Endothelial cell (in vitro differentiated cells): ENCODE data around the gene ANKRD9. TPM values are rescaled to one million over a fixed set of nuclear protein-coding genes. Genes with fewer than 3 reads are reported as not detected.
A peak's percentile ranks its signal among the peaks of the same experiment; 100 is the strongest.

Experiments used
- DNase-seq: peaks from one replicate; pipeline ENCODE4 v3.0.0; 2021; ENCODE audit warnings: low spot score
- H3K27ac Mint-ChIP-seq: one replicate; pipeline ENCODE4 v1.8.0; 2021; ENCODE audit warnings: mixed read lengths, inconsistent platforms; ENCODE audit not compliant: unreplicated experiment
- H3K27me3 Mint-ChIP-seq: one replicate; pipeline ENCODE4 v1.8.0; 2021; ENCODE audit warnings: mild to moderate bottlenecking, moderate library complexity, mixed read lengths, inconsistent platforms; ENCODE audit not compliant: unreplicated experiment
- H3K36me3 Mint-ChIP-seq: one replicate; pipeline ENCODE4 v1.8.0; 2021; ENCODE audit warnings: mild to moderate bottlenecking, low read depth, mixed read lengths, inconsistent platforms; ENCODE audit not compliant: unreplicated experiment
- H3K4me1 Mint-ChIP-seq: one replicate; pipeline ENCODE4 v1.8.0; 2021; ENCODE audit warnings: mild to moderate bottlenecking, mixed read lengths, inconsistent platforms; ENCODE audit not compliant: unreplicated experiment
- H3K4me3 Mint-ChIP-seq: one replicate; pipeline ENCODE4 v1.8.0; 2021; ENCODE audit warnings: mild to moderate bottlenecking, mixed read lengths, inconsistent platforms; ENCODE audit not compliant: unreplicated experiment
- H3K9me3 Mint-ChIP-seq: one replicate; pipeline ENCODE4 v1.8.0; 2021; ENCODE audit warnings: mixed read lengths, inconsistent platforms; ENCODE audit not compliant: unreplicated experiment
- total RNA-seq: library from RNA; stranded (reverse); fragmentation: NEBNext Ultra II Directional; extraction: Animal tissue kit (Norgen Biotek cat#: 25700); gene quantifications from one replicate; pipeline ENCODE4 v1.2.1, GENCODE V29; 2021; ENCODE audit not compliant: unreplicated experiment
- TF ChIP-seq, protein P1 (sequence below): fragments of 200-600 bp; sonication (generic); IDR thresholded peaks from one replicate; pipeline ENCODE4 v1.5.0; 2021; ENCODE audit warnings: antibody characterized with exemption; ENCODE audit not compliant: unreplicated experiment

Gene ANKRD9
- total RNA-seq, 1 donor from 2014 or later: 9.4 TPM

DNA sequence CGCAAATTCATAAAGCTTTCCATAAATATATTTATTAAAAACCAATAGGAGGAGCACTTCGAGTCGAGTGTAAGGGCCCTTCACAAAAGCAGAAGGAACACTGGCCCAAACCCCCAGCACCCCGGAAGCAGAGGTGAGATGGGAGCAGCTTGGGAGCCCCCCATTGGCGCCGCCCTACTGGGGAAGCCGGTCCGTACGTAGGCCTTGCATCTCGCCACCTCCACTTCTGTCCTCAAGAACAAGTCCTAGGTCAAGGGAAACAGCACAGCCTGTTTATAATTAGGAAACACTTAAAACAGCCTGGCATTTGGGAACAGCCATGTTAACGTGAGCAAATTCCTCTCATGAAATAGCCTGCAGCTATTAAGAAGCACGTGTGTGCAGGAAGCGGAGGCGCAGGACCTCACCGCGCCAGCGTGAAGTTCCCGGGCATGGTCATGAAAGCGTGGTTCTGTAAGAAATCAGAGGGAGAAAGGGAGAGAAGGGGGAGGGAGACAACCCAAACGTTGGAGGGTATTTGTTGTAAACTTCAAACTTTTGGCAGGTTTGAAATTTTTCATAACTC lies 7.7 kb downstream of the ANKRD9 start:
- Mint-ChIP-seq H3K27ac (no peak overlapping the region), H3K36me3 (peaks cover 6% of the 10 kb centered on the region), H3K4me3 (no peak overlapping the region), H3K27me3 (peaks cover 4% of the 10 kb centered on the region), H3K4me1 (no peaks in the 10 kb centered on the region), H3K9me3 (no peaks in the 10 kb centered on the region)
- TF ChIP-seq, protein P1, sequence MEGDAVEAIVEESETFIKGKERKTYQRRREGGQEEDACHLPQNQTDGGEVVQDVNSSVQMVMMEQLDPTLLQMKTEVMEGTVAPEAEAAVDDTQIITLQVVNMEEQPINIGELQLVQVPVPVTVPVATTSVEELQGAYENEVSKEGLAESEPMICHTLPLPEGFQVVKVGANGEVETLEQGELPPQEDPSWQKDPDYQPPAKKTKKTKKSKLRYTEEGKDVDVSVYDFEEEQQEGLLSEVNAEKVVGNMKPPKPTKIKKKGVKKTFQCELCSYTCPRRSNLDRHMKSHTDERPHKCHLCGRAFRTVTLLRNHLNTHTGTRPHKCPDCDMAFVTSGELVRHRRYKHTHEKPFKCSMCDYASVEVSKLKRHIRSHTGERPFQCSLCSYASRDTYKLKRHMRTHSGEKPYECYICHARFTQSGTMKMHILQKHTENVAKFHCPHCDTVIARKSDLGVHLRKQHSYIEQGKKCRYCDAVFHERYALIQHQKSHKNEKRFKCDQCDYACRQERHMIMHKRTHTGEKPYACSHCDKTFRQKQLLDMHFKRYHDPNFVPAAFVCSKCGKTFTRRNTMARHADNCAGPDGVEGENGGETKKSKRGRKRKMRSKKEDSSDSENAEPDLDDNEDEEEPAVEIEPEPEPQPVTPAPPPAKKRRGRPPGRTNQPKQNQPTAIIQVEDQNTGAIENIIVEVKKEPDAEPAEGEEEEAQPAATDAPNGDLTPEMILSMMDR: no peak
- no peak for DNase-seq

GRCh38 chr14:102500713-102501112 lies 8.9 kb downstream of the ANKRD9 start:
- no peak for DNase-seq
- H3K9me3 Mint-ChIP-seq: no peaks in the 10 kb centered on the region
- H3K27me3 Mint-ChIP-seq: peaks cover 8% of the 10 kb centered on the region
- TF ChIP-seq, protein P1: no peak
- no peaks in the 10 kb centered on the region for H3K4me1 Mint-ChIP-seq
- peaks cover 6% of the 10 kb centered on the region for H3K36me3 Mint-ChIP-seq
- H3K4me3 Mint-ChIP-seq: no peak overlapping the region
- H3K27ac Mint-ChIP-seq: no peak overlapping the region

DNA sequence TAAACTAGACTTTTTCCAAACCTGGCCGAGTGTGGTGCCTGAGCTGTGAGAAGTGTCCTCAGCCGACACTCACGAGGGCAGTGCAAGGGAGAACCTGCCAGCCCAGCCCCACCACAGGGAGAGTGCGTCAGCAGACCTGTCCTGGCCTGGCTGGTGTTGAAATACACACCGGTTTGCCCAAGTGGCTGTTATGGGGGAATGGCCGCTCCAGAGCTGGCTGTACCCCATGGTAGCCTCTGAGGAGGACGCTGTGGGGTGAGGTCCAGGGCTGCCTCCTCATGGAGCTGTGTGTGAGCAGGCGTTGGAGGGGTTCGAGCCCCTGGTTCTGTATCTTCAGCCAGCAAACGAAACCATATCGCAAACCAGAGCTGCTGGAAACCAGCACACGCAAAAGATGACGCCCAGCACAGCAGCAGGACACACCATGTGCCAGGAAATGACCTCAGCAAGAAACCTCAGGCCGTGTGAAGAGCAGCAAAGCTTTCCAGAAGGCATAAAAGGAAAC lies 9.4 kb downstream of the ANKRD9 start:
- peaks cover 6% of the 10 kb centered on the region for H3K36me3 Mint-ChIP-seq

DNA sequence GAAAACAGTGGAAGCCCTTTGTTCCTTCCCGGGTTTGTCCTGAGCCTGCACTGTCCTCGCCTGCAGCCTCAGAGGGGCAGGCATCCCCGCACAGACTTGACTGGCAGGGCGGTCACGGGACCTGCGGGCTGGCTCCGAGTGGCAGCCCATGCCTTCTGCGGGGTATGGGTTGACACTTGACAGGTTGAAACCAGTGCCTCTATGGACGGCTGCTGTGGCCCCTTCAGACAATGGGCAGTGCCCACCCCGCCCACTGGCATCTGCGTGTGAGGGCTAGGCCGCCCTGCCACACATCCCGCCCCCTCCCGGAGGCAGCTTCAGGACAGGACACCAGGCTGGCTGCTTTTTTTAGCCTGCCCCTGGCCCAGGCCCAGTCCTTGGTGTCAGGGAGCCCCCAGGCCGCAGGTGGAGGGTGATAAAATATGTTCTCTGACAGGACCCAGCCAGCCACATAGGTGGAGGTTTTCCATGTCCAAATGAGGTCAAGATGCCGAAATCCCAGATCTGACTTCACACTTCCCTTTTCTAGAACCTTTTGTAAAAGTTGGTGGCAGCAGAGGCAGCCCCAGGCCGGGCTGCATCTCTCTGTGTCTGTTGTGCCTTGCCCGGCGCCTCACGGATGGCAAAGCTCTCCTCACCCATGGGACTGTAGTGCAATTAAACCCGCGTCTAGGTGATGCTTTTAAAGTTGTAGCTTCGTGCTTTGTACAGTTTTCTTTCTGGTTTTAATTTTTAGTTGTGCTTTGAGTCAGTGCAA lies 10.0 kb downstream of the ANKRD9 start:
- no peaks in the 10 kb centered on the region for H3K9me3 Mint-ChIP-seq
- H3K4me1 Mint-ChIP-seq: no peaks in the 10 kb centered on the region
- H3K4me3 Mint-ChIP-seq: no peak overlapping the region
- no peak for DNase-seq
- peaks cover 6% of the 10 kb centered on the region for H3K36me3 Mint-ChIP-seq
- TF ChIP-seq, protein P1: no peak
- peaks cover 8% of the 10 kb centered on the region for H3K27me3 Mint-ChIP-seq
- H3K27ac Mint-ChIP-seq: peak overlapping the region; percentile 1

More for the DNA sequence above, 9.4 kb downstream of the ANKRD9 start:
- TF ChIP-seq, protein P1: no peak
- DNase-seq: no peak
- Mint-ChIP-seq H3K4me3 (no peak overlapping the region), H3K9me3 (no peaks in the 10 kb centered on the region), H3K27ac (peak overlapping the region; percentile 1), H3K4me1 (no peaks in the 10 kb centered on the region), H3K27me3 (peaks cover 8% of the 10 kb centered on the region)
